GM21723 (cell line): ENCODE results near the gene PTGIS.

Experiments
- ATAC-seq: cut with Tn5 transposase; IDR thresholded peaks from one replicate; pipeline ENCODE4 v1.9.1; 2021; ENCODE audit warnings: mild to moderate bottlenecking, moderate library complexity; ENCODE audit not compliant: unreplicated experiment

Gene PTGIS

GRCh38 chr20:49476016-49476355, 92.0 kb downstream of the PTGIS start:
- ATAC-seq: no peak

- ATAC-seq: no peak
These were observed 92.5 kb downstream of the PTGIS start for GRCh38 chr20:49475292-49476015.

- no peak for ATAC-seq
These were observed 96.5 kb downstream of the PTGIS start for GRCh38 chr20:49471397-49471796.

- no peak for ATAC-seq
These were observed 97.0 kb downstream of the PTGIS start for GRCh38 chr20:49470922-49471321.

GRCh38 chr20:49469060-49469459, 98.9 kb downstream of the PTGIS start:
- no peak for ATAC-seq

- ATAC-seq: no peak
These were observed 99.5 kb downstream of the PTGIS start for GRCh38 chr20:49468412-49468811.

GRCh38 chr20:49466114-49466912, 101.6 kb downstream of the PTGIS start:
- no peak for ATAC-seq

GRCh38 chr20:49464556-49464955, 103.4 kb downstream of the PTGIS start:
- no peak for ATAC-seq

GRCh38 chr20:49462626-49463025, 105.3 kb downstream of the PTGIS start:
- no peak for ATAC-seq

GRCh38 chr20:49461894-49462620, 105.9 kb downstream of the PTGIS start:
- ATAC-seq: no peak

- no peak for ATAC-seq
These were observed 107.0 kb downstream of the PTGIS start for GRCh38 chr20:49460916-49461315.

GRCh38 chr20:49460131-49460530, 107.8 kb downstream of the PTGIS start:
- ATAC-seq: no peak

- ATAC-seq: no peak
These were observed 108.3 kb downstream of the PTGIS start for GRCh38 chr20:49459684-49460083.

- ATAC-seq: no peak
These were observed 110.5 kb downstream of the PTGIS start for GRCh38 chr20:49457444-49457843.

GRCh38 chr20:49456646-49457045, 111.3 kb downstream of the PTGIS start:
- no peak for ATAC-seq

GRCh38 chr20:49455691-49456090, 112.2 kb downstream of the PTGIS start:
- no peak for ATAC-seq
